Measurements from ENCODE around the gene IFNAR2. TPM values are rescaled to one million over a fixed set of nuclear protein-coding genes. Genes with fewer than 3 reads are reported as not detected.

IFNAR2 gene
- total RNA-seq, 1 donor from 2014 or later = 32.4 TPM

DNA sequence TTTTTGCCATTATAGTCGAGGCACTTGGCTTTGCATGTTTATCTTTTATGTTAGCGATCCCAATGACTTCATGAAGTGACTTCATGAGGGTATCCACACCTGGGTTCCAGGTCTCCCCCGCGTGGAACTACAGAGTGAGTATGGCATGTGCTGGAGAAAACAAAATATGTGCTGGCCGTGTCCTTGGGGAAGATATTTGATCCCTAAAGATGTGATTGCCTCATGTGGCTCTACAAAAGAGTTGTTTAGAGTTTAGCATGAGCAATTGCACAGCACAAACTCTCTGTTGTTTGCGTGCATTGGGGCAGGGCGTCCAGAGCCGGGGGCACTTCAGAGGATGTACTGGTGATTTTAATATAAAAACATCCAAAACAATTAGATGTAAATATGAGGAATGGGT, 41.2 kb downstream of the IFNAR2 start:
- no peak for ATAC-seq
- TF ChIP-seq, protein P1, sequence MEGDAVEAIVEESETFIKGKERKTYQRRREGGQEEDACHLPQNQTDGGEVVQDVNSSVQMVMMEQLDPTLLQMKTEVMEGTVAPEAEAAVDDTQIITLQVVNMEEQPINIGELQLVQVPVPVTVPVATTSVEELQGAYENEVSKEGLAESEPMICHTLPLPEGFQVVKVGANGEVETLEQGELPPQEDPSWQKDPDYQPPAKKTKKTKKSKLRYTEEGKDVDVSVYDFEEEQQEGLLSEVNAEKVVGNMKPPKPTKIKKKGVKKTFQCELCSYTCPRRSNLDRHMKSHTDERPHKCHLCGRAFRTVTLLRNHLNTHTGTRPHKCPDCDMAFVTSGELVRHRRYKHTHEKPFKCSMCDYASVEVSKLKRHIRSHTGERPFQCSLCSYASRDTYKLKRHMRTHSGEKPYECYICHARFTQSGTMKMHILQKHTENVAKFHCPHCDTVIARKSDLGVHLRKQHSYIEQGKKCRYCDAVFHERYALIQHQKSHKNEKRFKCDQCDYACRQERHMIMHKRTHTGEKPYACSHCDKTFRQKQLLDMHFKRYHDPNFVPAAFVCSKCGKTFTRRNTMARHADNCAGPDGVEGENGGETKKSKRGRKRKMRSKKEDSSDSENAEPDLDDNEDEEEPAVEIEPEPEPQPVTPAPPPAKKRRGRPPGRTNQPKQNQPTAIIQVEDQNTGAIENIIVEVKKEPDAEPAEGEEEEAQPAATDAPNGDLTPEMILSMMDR (IDR thresholded peaks at IDR 0.05) = no peak

DNA sequence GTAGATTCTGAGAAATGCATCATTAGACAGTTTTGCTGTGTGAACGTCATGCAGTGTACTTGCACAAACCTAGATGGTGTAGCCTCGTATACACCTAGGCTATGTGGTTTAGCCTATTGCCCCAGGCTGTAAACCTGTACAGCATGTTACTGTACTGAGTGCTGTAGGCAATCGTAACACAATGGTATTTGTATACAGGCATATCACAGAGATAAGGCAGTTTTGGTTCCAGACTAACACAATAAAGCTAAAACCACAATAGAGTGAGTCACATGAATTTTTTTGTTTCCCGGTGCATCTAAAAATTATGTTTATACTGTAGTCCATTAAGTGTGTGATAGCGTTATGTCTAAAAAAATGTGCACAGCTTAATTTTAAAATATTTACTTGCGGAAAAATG, 43.3 kb downstream of the IFNAR2 start:
- H3K4me1 ChIP-seq = peaks cover 14% of the 10 kb centered on the region
- H3K36me3 ChIP-seq = peaks cover 35% of the 10 kb centered on the region
- DNase-seq (no peak), ATAC-seq (no peak)
- H3K4me3 ChIP-seq = no peak overlapping the region
- no peak overlapping the region for H3K27ac ChIP-seq
- TF ChIP-seq, protein P1 (IDR thresholded peaks at IDR 0.05) = no peak
- intact Hi-C loops (cut with DNase I) = no loop called here
- H3K9me3 ChIP-seq = no peaks in the 10 kb centered on the region
- H3K27me3 ChIP-seq = no peaks in the 10 kb centered on the region

More for the DNA sequence above, 41.2 kb downstream of the IFNAR2 start:
- no peak for DNase-seq
- H3K9me3 ChIP-seq = no peaks in the 10 kb centered on the region
- no peak overlapping the region for H3K27ac ChIP-seq
- intact Hi-C loops (cut with DNase I) = no loop called here
- no peaks in the 10 kb centered on the region for H3K27me3 ChIP-seq
- H3K4me1 ChIP-seq = peaks cover 24% of the 10 kb centered on the region
- peaks cover 20% of the 10 kb centered on the region for H3K36me3 ChIP-seq
- no peak overlapping the region for H3K4me3 ChIP-seq

DNA sequence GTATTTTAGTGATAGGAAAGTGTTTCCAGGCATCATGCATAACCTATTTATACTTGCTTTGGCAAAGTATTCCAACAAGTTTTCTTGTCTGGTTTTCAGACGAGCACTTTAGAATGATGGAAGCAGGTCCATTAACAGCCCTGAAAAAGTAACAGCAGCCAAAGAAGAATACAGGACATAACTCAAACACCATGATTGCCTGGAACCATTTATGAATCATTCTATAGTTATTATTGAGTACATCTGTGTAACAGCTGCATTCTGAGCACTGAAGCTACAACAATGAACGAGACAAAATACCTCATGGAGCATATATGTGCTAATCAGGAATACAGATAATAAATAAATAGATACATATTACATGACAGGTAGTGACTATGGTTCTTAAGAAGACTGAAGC, 49.0 kb downstream of the IFNAR2 start:
- ATAC-seq = no peak
- H3K4me1 ChIP-seq = no peaks in the 10 kb centered on the region
- peaks cover 71% of the 10 kb centered on the region for H3K36me3 ChIP-seq
- H3K9me3 ChIP-seq = no peaks in the 10 kb centered on the region
- no peak for DNase-seq
- H3K4me3 ChIP-seq = no peak overlapping the region
- H3K27me3 ChIP-seq = no peaks in the 10 kb centered on the region
- TF ChIP-seq, protein P1 (IDR thresholded peaks at IDR 0.05) = no peak
- intact Hi-C loops (cut with DNase I) = no loop called here
- no peak overlapping the region for H3K27ac ChIP-seq

DNA sequence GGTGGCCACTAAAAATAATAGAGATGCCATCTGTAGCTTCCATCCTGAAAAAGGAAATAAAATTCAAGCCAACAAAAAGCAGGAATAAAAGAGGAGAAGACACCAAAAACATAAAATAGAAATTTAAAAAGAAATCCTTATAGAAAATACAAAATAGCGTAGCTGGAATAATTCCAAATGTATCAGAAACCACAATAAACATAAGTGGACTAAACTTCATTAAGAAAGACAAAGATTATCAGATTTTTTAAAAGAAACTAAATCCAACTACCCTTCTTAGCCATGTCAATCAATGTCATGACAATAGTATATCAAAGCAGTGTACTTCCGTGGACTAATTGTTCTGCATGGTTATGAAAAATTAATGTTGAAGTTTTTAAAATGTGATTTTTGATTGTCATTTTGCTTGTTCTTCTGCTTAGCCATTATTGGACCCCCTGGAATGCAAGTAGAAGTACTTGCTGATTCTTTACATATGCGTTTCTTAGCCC, 49.6 kb downstream of the IFNAR2 start:
- DNase-seq (no peak), ATAC-seq (no peak)
- Histone ChIP-seq H3K4me1 (no peaks in the 10 kb centered on the region), H3K9me3 (no peaks in the 10 kb centered on the region), H3K27me3 (no peaks in the 10 kb centered on the region), H3K4me3 (no peak overlapping the region), H3K36me3 (peaks cover 72% of the 10 kb centered on the region), H3K27ac (no peak overlapping the region)
- TF ChIP-seq, protein P1 (IDR thresholded peaks at IDR 0.05) = no peak
- intact Hi-C loops (cut with DNase I) = no loop called here

Other genes with a start within 250 kb of the IFNAR2 start
- gene OLIG2, start 204.0 kb upstream of the IFNAR2 start, total RNA-seq = not detected
- gene OLIG1, start 159.8 kb upstream of the IFNAR2 start, total RNA-seq = 1.6 TPM
- gene IL10RB, start 36.4 kb downstream of the IFNAR2 start, total RNA-seq = 47.1 TPM
- gene IFNAR1, start 95.0 kb downstream of the IFNAR2 start, total RNA-seq = 72.1 TPM
- 69.3 TPM for gene IFNGR2, start 173.5 kb downstream of the IFNAR2 start, total RNA-seq